ENCODE data around the gene SLC22A7.

DNA sequence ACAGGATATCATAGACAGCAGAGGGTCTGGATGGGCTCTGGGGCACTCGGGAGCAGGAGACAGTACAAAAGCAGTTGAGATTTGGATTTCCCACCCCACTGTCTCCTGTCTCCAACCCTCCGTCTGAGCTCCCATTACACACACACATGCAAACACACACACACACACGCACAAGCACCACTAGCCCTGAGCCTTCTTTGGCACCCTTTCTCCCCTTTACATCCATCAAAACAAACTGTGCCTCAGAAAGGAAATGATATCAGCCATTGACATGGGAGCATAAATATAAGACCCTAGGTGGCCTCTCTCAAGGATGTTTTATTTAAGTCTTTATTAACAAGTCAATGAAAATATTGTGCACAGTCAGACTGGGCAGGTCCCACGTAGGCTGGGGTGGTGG, 37.3 kb upstream of the SLC22A7 start:
- TF ChIP-seq, protein P1, sequence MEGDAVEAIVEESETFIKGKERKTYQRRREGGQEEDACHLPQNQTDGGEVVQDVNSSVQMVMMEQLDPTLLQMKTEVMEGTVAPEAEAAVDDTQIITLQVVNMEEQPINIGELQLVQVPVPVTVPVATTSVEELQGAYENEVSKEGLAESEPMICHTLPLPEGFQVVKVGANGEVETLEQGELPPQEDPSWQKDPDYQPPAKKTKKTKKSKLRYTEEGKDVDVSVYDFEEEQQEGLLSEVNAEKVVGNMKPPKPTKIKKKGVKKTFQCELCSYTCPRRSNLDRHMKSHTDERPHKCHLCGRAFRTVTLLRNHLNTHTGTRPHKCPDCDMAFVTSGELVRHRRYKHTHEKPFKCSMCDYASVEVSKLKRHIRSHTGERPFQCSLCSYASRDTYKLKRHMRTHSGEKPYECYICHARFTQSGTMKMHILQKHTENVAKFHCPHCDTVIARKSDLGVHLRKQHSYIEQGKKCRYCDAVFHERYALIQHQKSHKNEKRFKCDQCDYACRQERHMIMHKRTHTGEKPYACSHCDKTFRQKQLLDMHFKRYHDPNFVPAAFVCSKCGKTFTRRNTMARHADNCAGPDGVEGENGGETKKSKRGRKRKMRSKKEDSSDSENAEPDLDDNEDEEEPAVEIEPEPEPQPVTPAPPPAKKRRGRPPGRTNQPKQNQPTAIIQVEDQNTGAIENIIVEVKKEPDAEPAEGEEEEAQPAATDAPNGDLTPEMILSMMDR (IDR thresholded peaks at IDR 0.05): no peak
- TF ChIP-seq EP300 (IDR thresholded peaks at IDR 0.05): no peak
- no peak for TF ChIP-seq POLR2AphosphoS5 (IDR thresholded peaks at IDR 0.05)
